Body of pancreas (tissue), 4 donors: ENCODE measurements around the gene KIF5A. TPM values are rescaled to one million over a fixed set of nuclear protein-coding genes. Genes with fewer than 3 reads are reported as not detected.

Experiments
- ATAC-seq: fragments of 150-250 bp; one replicate; pipeline ENCODE4 v1.9.1; 2016
- DNase-seq, 4 donors: peaks; one replicate each; pipeline ENCODE4 v3.0.0-alpha.2; 2019
- H3K27ac ChIP-seq, 4 donors: fragments of 200-600 bp; sonication (generic); 1 replicate in 3 of 4; 2 replicates in 1 of 4; pipeline versions ENCODE4 v1.5.1 to v1.6.1; 2016 to 2019; ENCODE audit warnings: mild to moderate bottlenecking in 1 of 4, mixed read lengths in 1 of 4, moderate library complexity in 1 of 4
- H3K27me3 ChIP-seq, 2 donors: fragments of 200-600 bp; sonication (generic); one replicate each; pipeline ENCODE4 v1.6.0; 2016; ENCODE audit warnings: mild to moderate bottlenecking in 1 of 2
- H3K36me3 ChIP-seq, 2 donors: fragments of 200-600 bp; sonication (generic); replicated peaks in 1 of 2; 2 replicates each; pipeline ENCODE4 v1.5.1; 2016; ENCODE audit warnings: low read depth in 2 of 2; ENCODE audit not compliant: insufficient read depth in 1 of 2
- H3K4me1 ChIP-seq: fragments of 200-600 bp; sonication (generic); one replicate; pipeline ENCODE4 v1.6.0; 2016
- H3K4me3 ChIP-seq, 2 donors: fragments of 200-600 bp; sonication (generic); 1 replicate in 1 of 2; 2 replicates in 1 of 2; pipeline ENCODE4 v1.5.1; 2016 to 2019
- H3K9me3 ChIP-seq, 3 donors: fragments of 200-600 bp; sonication (generic); 1 replicate in 2 of 3; 2 replicates in 1 of 3; pipeline ENCODE4 v1.5.1; 2016
- CTCF ChIP-seq, 7 experiments: fragments of 450-650 bp in 4 of 7; fragments of 200-600 bp in 3 of 7; sonication (generic) in 3 of 7; IDR thresholded peaks; one replicate each; pipeline ENCODE4 v1.5.1; 2016 to 2019; ENCODE audit warnings: antibody characterized with exemption in 7 of 7
- POLR2A ChIP-seq, 3 donors: fragments of 450-650 bp; IDR thresholded peaks; one replicate each; pipeline ENCODE4 v1.6.1; 2016; ENCODE audit warnings: antibody characterized with exemption in 3 of 3, mild to moderate bottlenecking in 2 of 3
- WGBS, 2 donors: methylation state at CpG; one replicate each; pipeline ENCODE4 v1.1.5; 2017; 5-methylcytosine and 5-hydroxymethylcytosine counted together
- intact Hi-C: fragments of 100-400 bp; cut with DNase I; formaldehyde crosslinking; loops from one replicate; pipeline ENCODE4 v1.15.1; 2023
- total RNA-seq, 2 donors: library from RNA; depleted of rRNA; stranded (reverse); fragments of >200 nt; gene quantifications; one replicate each; pipeline ENCODE4 v1.1.0, GENCODE V29; 2016

KIF5A gene
- total RNA-seq, 2 donors from 2014 or later: 0.33 to 1.3 TPM

GRCh38 chr12:57614178-57614947, 64.5 kb downstream of the KIF5A start:
- WGBS, 2 donors: 47 to 59% methylated on average over 12 to 14 of the region's 14 CpGs
- no peak for TF ChIP-seq CTCF (IDR thresholded peaks at IDR 0.05)
- TF ChIP-seq POLR2A (IDR thresholded peaks at IDR 0.05): no peak
- peaks cover 0 to 2% of the 10 kb centered on the region in 2 donors for H3K27me3 ChIP-seq
- intact Hi-C loops: no loop called here
- H3K4me3 ChIP-seq: no peak overlapping the region
- ATAC-seq (no peak), DNase-seq (peak in 1 of 4 donors; percentile 17)
- peaks cover 23% of the 10 kb centered on the region for H3K4me1 ChIP-seq
- H3K27ac ChIP-seq: no peak overlapping the region
- H3K9me3 ChIP-seq: no peaks in the 10 kb centered on the region
- H3K36me3 ChIP-seq: no peaks in the 10 kb centered on the region

- WGBS, 2 donors: 83 to 85% methylated on average over 11 of the region's 11 CpGs
- intact Hi-C loops: no loop called here
Observed at GRCh38 chr12:57614948-57615500, 65.2 kb downstream of the KIF5A start.

GRCh38 chr12:57615637-57616036, 65.8 kb downstream of the KIF5A start:
- Histone ChIP-seq H3K27me3 (peaks cover 0 to 7% of the 10 kb centered on the region in 2 donors), H3K36me3 (no peaks in the 10 kb centered on the region)

More at GRCh38 chr12:57614948-57615500, 65.2 kb downstream of the KIF5A start:
- no peak overlapping the region for H3K27ac ChIP-seq
- peaks cover 27% of the 10 kb centered on the region for H3K4me1 ChIP-seq
- H3K9me3 ChIP-seq: no peaks in the 10 kb centered on the region
- ATAC-seq (no peak), DNase-seq (no peak)
- no peaks in the 10 kb centered on the region for H3K36me3 ChIP-seq
- no peak for TF ChIP-seq POLR2A (IDR thresholded peaks at IDR 0.05)
- no peak for TF ChIP-seq CTCF (IDR thresholded peaks at IDR 0.05)
- no peak overlapping the region for H3K4me3 ChIP-seq
- peaks cover 0 to 4% of the 10 kb centered on the region in 2 donors for H3K27me3 ChIP-seq

GRCh38 chr12:57616383-57617101, 66.7 kb downstream of the KIF5A start:
- 87 to 89% methylated on average over 3 of the region's 3 CpGs for WGBS, 2 donors
- Histone ChIP-seq H3K27me3 (peaks cover 0 to 16% of the 10 kb centered on the region in 2 donors), H3K4me1 (peaks cover 21% of the 10 kb centered on the region), H3K4me3 (no peak overlapping the region), H3K9me3 (no peaks in the 10 kb centered on the region), H3K36me3 (no peaks in the 10 kb centered on the region), H3K27ac (no peak overlapping the region)
- TF ChIP-seq POLR2A (IDR thresholded peaks at IDR 0.05) (no peak), CTCF (IDR thresholded peaks at IDR 0.05) (no peak)
- no peak for DNase-seq
- no peak for ATAC-seq
- intact Hi-C loops: no loop called here

More at GRCh38 chr12:57615637-57616036, 65.8 kb downstream of the KIF5A start:
- no peaks in the 10 kb centered on the region for H3K9me3 ChIP-seq
- TF ChIP-seq POLR2A (IDR thresholded peaks at IDR 0.05): no peak
- no peak for TF ChIP-seq CTCF (IDR thresholded peaks at IDR 0.05)
- DNase-seq (no peak), ATAC-seq (no peak)
- H3K4me3 ChIP-seq: no peak overlapping the region
- peaks cover 21% of the 10 kb centered on the region for H3K4me1 ChIP-seq
- WGBS, 2 donors: 73 to 85% methylated on average over 4 to 5 of the region's 5 CpGs
- H3K27ac ChIP-seq: no peak overlapping the region
- intact Hi-C loops: no loop called here
